ENCODE data around the gene SV2B. TPM values are rescaled to one million over a fixed set of nuclear protein-coding genes. Genes with fewer than 3 reads are reported as not detected.
A peak's percentile ranks its signal among the peaks of the same experiment; 100 is the strongest.

Gene SV2B
- total RNA-seq, 6 donors from 2014 or later, result 0.40 to 1.4 (median 0.62) TPM; not detected in 2

DNA sequence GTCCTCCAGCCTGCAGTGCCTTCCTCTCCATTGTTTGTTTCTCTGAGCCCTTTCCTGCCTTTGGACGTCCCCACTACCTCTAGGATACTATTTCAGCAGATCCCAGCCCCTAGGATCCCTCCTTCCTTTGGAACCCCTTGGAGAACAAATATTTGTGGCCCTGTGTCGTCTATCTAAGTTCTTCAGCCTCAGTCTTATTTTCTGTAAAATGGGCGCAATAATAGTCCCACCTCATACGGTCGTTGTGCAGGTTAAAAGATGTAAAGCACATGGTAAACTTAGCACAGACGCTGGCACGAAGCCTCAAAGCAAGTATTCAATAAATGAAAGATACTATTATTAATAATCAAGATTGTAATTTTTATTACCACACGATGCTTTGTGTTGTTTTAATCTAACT lies 122.0 kb downstream of the SV2B start:
- no peak for DNase-seq
- Histone ChIP-seq H3K4me3 (no peak overlapping the region), H3K27ac (no peak overlapping the region), H3K27me3 (no peaks in the 10 kb centered on the region), H3K9me3 (no peaks in the 10 kb centered on the region), H3K36me3 (no peaks in the 10 kb centered on the region), H3K4me1 (no peaks in the 10 kb centered on the region)
- 86% methylated on average over 8 of the region's 8 CpGs for WGBS, 2 donors
- no peak for TF ChIP-seq CTCF (IDR thresholded peaks at IDR 0.05)
- TF ChIP-seq EP300 (IDR thresholded peaks at IDR 0.05), result no peak
- no peak for TF ChIP-seq POLR2AphosphoS5 (IDR thresholded peaks at IDR 0.05)
- no peak for TF ChIP-seq POLR2A (IDR thresholded peaks at IDR 0.05)
- ATAC-seq (ENCODE audit: low FRiP score in 2 of 2), result no peak

DNA sequence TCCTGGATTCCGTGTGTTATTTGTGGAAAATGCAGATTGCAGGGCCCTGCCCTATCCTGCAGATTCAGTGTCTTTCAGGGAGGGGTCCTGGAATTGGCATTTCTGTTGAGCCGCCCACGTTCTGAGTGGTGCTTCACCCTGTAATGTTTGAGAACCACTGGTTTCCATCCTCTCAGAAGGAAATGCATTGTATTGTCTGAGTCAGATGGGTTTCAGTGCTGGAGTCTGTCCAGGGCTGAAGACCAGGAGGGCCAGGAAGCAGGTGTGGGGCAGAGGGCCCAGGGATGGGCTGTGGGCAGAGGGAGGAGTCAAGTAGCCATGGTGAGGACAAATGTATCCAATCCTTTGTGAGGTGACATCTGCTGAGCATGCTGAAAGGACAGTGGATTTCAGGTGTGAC lies 123.8 kb downstream of the SV2B start:
- H3K4me3 ChIP-seq, result no peak overlapping the region

DNA sequence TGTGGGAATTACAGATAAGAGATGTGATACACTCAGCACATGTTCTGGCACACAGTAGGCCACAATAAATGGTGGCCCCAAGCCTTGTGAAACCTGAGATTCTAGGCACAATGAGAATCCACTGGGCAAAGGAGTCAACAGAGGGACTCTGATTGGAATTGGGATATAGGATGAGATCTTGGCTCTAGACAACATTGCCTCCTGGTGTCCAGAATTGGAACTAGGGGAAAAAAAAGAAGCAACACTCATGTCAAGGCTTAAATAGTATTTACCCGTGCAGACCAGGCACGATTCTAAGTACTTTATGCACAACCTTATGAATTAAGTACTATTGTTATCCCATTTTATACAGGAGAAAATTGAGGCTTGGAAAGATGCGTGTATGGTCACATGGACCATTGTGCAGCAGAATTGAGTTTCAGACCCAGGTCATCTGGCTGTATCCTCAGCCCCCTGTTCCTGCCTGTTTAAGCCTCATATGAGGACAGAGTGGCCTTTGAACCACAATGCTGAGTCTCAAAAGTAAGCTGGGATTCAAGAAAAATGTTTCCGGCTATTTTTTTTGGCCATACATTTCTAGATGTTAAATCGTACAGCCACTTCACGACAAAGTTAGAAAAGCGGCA lies 124.8 kb downstream of the SV2B start:
- Histone ChIP-seq H3K9me3 (no peaks in the 10 kb centered on the region), H3K4me3 (no peak overlapping the region), H3K27ac (no peak overlapping the region), H3K36me3 (no peaks in the 10 kb centered on the region), H3K27me3 (no peaks in the 10 kb centered on the region), H3K4me1 (no peaks in the 10 kb centered on the region)
- TF ChIP-seq CTCF (IDR thresholded peaks at IDR 0.05) (peak; percentile 36 to 81 (median 68)), POLR2AphosphoS5 (IDR thresholded peaks at IDR 0.05) (no peak), POLR2A (IDR thresholded peaks at IDR 0.05) (no peak), EP300 (IDR thresholded peaks at IDR 0.05) (no peak)
- DNase-seq, result no peak
- WGBS, 2 donors, result 63 to 65% methylated on average over 7 of the region's 7 CpGs
- ATAC-seq (ENCODE audit: low FRiP score in 2 of 2), result peak; percentile 43 to 64

More for the DNA sequence above, 123.8 kb downstream of the SV2B start:
- no peaks in the 10 kb centered on the region for H3K4me1 ChIP-seq
- ATAC-seq (ENCODE audit: low FRiP score in 2 of 2), result no peak
- H3K9me3 ChIP-seq, result no peaks in the 10 kb centered on the region
- TF ChIP-seq CTCF (IDR thresholded peaks at IDR 0.05) (no peak), EP300 (IDR thresholded peaks at IDR 0.05) (no peak)
- no peak for DNase-seq
- H3K36me3 ChIP-seq, result no peaks in the 10 kb centered on the region
- WGBS, 2 donors, result 37 to 41% methylated on average over 1 to 3 of the region's 3 CpGs
- H3K27me3 ChIP-seq, result no peaks in the 10 kb centered on the region
- H3K27ac ChIP-seq, result no peak overlapping the region

DNA sequence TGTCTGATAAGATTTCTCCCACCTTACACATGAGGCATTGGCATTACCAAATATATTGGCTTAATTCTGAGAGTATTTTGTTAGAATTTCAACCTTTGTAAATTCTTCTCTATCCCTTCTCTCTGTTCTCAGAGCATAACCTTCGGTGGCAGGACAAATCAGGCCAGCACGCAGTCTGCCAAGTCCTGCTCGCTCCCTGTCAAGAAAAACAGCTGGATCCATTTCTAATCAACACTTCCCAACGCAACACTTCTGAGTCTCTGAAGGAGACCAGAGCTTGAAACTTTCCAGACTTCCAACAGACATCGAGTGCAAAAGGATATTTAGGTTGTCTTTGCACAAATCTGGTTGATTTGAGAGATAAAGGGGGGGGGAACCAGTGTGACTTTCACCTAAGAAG lies 125.7 kb downstream of the SV2B start:
- no peaks in the 10 kb centered on the region for H3K4me1 ChIP-seq
- no peaks in the 10 kb centered on the region for H3K9me3 ChIP-seq
- ATAC-seq (ENCODE audit: low FRiP score in 2 of 2) (no peak), DNase-seq (no peak)
- 55 to 82% methylated on average over 5 of the region's 5 CpGs for WGBS, 2 donors
- H3K27me3 ChIP-seq, result no peaks in the 10 kb centered on the region
- no peaks in the 10 kb centered on the region for H3K36me3 ChIP-seq
- TF ChIP-seq CTCF (IDR thresholded peaks at IDR 0.05), result no peak
- no peak for TF ChIP-seq EP300 (IDR thresholded peaks at IDR 0.05)
- no peak for TF ChIP-seq POLR2AphosphoS5 (IDR thresholded peaks at IDR 0.05)
- no peak for TF ChIP-seq POLR2A (IDR thresholded peaks at IDR 0.05)
- H3K27ac ChIP-seq, result no peak overlapping the region
- no peak overlapping the region for H3K4me3 ChIP-seq

GRCh38 chr15:91227117-91227516 lies 127.1 kb downstream of the SV2B start:
- Histone ChIP-seq H3K27ac (no peak overlapping the region), H3K9me3 (no peaks in the 10 kb centered on the region), H3K27me3 (no peaks in the 10 kb centered on the region), H3K36me3 (no peaks in the 10 kb centered on the region), H3K4me1 (no peaks in the 10 kb centered on the region), H3K4me3 (no peak overlapping the region)
- no peak for DNase-seq
- WGBS, 2 donors, result 51 to 61% methylated on average over 3 of the region's 3 CpGs
- TF ChIP-seq POLR2A (IDR thresholded peaks at IDR 0.05), result no peak
- no peak for TF ChIP-seq POLR2AphosphoS5 (IDR thresholded peaks at IDR 0.05)
- TF ChIP-seq EP300 (IDR thresholded peaks at IDR 0.05), result no peak
- no peak for TF ChIP-seq CTCF (IDR thresholded peaks at IDR 0.05)
- no peak for ATAC-seq (ENCODE audit: low FRiP score in 2 of 2)

Data from upper lobe of left lung (tissue), 6 donors.